ENCODE measurements around the gene FHIT. TPM values are rescaled to one million over a fixed set of nuclear protein-coding genes. Genes with fewer than 3 reads are reported as not detected.

Gene FHIT
- total and polyA plus RNA-seq, 2 of the 4 experiments (the other 2 are of a cell fraction): 0.07 TPM; not detected in 1

DNA sequence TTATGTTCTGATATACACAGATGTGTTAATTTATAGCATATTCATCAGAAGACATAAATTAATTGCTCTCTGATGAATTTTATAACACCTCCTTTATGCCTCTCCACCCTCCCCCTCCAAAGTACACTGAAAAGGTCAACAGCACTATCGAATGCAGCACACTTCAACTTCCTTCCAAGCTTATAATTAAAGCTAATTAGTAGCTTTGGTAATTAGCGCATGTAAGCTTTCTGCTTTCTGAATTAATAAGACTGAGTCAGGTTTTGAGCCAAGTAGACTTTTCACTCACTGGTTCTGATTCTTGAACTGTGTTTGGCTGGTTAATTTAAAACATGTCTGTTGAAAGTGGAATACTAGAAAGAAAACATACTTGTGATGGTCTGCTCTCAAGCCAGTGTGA is 1440.6 kb downstream of the FHIT start:
- H3K18ac ChIP-seq (ENCODE audit: low read depth, low read length): peak overlapping the region; percentile 12; the same call in 1 of the 2 replicates
- H2AFZ ChIP-seq (replicated peaks; ENCODE audit: low read length, poor library complexity): no peak overlapping the region
- H3K4me1 ChIP-seq (ENCODE audit: control insufficient read depth, insufficient read depth, low read length): peaks cover 10% of the 10 kb centered on the region
- no peaks in the 10 kb centered on the region for H3K36me3 ChIP-seq (ENCODE audit: control insufficient read depth, insufficient read depth, low read length)
- no peaks in the 10 kb centered on the region for H3K27me3 ChIP-seq (ENCODE audit: control insufficient read depth, insufficient read depth, low read length)
- POLR2A ChIA-PET (ENCODE audit: unreplicated experiment): no interaction called here
- peaks cover 11% of the 10 kb centered on the region for H3K9me1 ChIP-seq (ENCODE audit: insufficient read depth, low read length)
- no peak overlapping the region for H3K4me2 ChIP-seq (ENCODE audit: low read depth, low read length)
- CTCF ChIA-PET: interaction anchor here (1.1 to 1.4 kb wide), 3 partner anchors 13 to 200 kb away, joined by 3 read pairs; no protein-coding TSS in a partner anchor
- no peak overlapping the region for H3K56ac ChIP-seq (ENCODE audit: extremely low read depth, insufficient read depth, low read length)
- H3K9me3 ChIP-seq (ENCODE audit: control insufficient read depth, insufficient read depth, low read length): no peaks in the 10 kb centered on the region
- no peak overlapping the region for H2AK9ac ChIP-seq (replicated peaks; ENCODE audit: low read depth, low read length, poor library complexity)
- no TSS peak for BruUV-seq (replicated peaks)
- DNase-seq: no peak
- H3K4ac ChIP-seq (ENCODE audit: low read depth, low read length): peak overlapping the region; percentile 99; the same call in 1 of the 2 replicates
- H4K91ac ChIP-seq (ENCODE audit: insufficient read depth, low read depth, low read length): peak overlapping the region; percentile 19
- dilution Hi-C loops (cut with HindIII; ENCODE audit: low sequenced_read_pairs, unreplicated experiment) (no loop called here), in situ Hi-C loops (cut with MboI; ENCODE audit: low sequenced_read_pairs) (loop anchor here (25.0 kb wide), 2 partner anchors 823 to 1173 kb away; no protein-coding TSS in a partner anchor), intact Hi-C loops (cut with micrococcal nuclease) (loop anchor here (5.0 kb wide), 1 partner anchor 178 kb away; no protein-coding TSS in a partner anchor)
- H2BK5ac ChIP-seq (ENCODE audit: low read depth, low read length, poor library complexity, severe bottlenecking): no peak overlapping the region
- H3K14ac ChIP-seq (replicated peaks; ENCODE audit: low read depth, low read length): peak overlapping the region; percentile 66; the same call in 1 of the 2 replicates
- no peak overlapping the region for H3K4me3 ChIP-seq (ENCODE audit: insufficient read depth, low read depth, low read length)
- peak overlapping the region; percentile 100 for H2BK20ac ChIP-seq (ENCODE audit: low read depth, low read length)
- no peaks in the 10 kb centered on the region for H3K79me1 ChIP-seq (ENCODE audit: low read depth in 1 of 2, low read length in 2 of 2)
- peak overlapping the region; percentile 21; the same call in 1 of the 2 replicates for H4K5ac ChIP-seq (ENCODE audit: low read depth, low read length)
- H2BK120ac ChIP-seq (ENCODE audit: low read depth, low read length): peak overlapping the region; percentile 79
- H3K27ac ChIP-seq (ENCODE audit: insufficient read depth, low read length): no peak overlapping the region
- WGBS, 2 experiments (ENCODE audit: extremely low coverage in 2 of 2, insufficient read length in 1 of 2): no CpG with 5 or more reads among the region's 2 CpGs
- peak overlapping the region; percentile 66 for H2AK5ac ChIP-seq (ENCODE audit: low read depth, low read length)
- peak overlapping the region; percentile 1 to 10; a peak in 3 of 4 replicates for H4K8ac ChIP-seq (ENCODE audit: low read depth in 2 of 2, low read length in 2 of 2)
- H2BK15ac ChIP-seq (ENCODE audit: low read depth, low read length): peak overlapping the region; percentile 52; the same call in 2 of the 3 replicates
- no peak overlapping the region for H3K23ac ChIP-seq (ENCODE audit: low read depth, low read length)
- no peak for TF ChIP-seq CTCF (conservative IDR thresholded peaks at IDR 0.05; ENCODE audit: low read depth, low read length)
- TF ChIP-seq RCOR1 (IDR thresholded peaks at IDR 0.05; ENCODE audit: insufficient replicate concordance, low read length): no peak
- no peak for TF ChIP-seq RFX5 (IDR thresholded peaks at IDR 0.05; ENCODE audit: low read depth, low read length)
- TF ChIP-seq NFE2L2 (IDR thresholded peaks at IDR 0.05; ENCODE audit: low read depth, low read length): no peak
- TF ChIP-seq USF2 (IDR thresholded peaks at IDR 0.05; ENCODE audit: low read depth, low read length): no peak
- no peak for TF ChIP-seq RAD21 (IDR thresholded peaks at IDR 0.05; ENCODE audit: low read length)
- no peak for TF ChIP-seq CEBPB (IDR thresholded peaks at IDR 0.05; ENCODE audit: low read depth, low read length)
- H4K20me1 ChIP-seq (ENCODE audit: insufficient read depth, low read length): no peaks in the 10 kb centered on the region
- ATAC-seq (ENCODE audit: low read depth): no peak
- H3K9ac ChIP-seq (ENCODE audit: low read depth, low read length): no peak overlapping the region
